Activated CD8-positive, alpha-beta memory T cell treated with anti-CD3 and anti-CD28 coated beads for 4 hours (primary cell): ENCODE measurements around the gene KCNJ9.

Experiments used
- DNase-seq, 2 donors: peaks; one replicate each; pipeline ENCODE4 v3.0.0-alpha.2; 2020; ENCODE audit warnings: low read depth in 2 of 2

Gene KCNJ9

DNA sequence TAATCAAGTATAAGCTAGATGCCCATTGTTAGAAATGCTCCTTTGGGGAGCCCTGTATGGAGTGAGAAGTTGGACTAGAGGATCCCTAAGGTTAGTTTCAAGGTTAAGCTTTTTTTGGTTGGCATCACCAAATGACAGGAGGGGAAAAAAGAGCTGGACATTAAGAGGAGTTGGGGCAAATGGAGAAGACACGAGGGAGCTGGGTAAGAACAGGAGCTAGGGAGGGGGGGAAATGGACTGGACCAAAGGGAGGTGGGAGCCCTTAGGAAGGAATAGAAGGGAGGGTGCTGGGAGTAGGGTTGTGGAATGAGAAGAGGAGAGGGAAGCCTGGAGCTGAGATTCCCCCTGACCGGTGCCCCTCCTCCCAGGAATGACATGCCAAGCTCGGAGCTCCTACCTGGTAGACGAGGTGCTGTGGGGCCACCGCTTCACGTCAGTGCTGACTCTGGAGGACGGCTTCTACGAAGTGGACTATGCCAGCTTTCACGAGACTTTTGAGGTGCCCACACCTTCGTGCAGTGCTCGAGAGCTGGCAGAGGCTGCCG, 5.9 kb downstream of the KCNJ9 start:
- no peak for DNase-seq

GRCh38 chr1:160089883-160090282, 8.5 kb downstream of the KCNJ9 start:
- no peak for DNase-seq

DNA sequence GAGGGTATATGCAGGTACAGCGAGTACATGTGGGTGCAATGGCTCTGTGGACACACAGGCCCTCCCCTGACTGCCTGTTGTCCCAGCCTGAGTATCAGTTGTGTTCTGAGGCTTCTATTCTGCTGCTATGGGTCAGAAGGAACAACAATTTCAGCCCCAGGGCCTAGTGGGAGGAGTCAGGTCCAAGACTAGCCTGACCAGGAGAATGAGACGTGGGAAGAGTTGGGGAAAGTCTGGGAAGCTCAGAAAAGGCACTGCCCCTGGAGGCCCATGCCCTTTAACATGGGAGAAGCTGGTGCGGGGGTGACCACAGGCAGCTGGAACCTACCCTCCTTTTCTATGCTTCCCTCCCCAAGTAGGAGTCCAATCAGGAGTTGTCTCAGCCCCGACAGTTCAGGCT, 9.4 kb downstream of the KCNJ9 start:
- DNase-seq = no peak

GRCh38 chr1:160091666-160092223, 10.4 kb downstream of the KCNJ9 start:
- no peak for DNase-seq

DNA sequence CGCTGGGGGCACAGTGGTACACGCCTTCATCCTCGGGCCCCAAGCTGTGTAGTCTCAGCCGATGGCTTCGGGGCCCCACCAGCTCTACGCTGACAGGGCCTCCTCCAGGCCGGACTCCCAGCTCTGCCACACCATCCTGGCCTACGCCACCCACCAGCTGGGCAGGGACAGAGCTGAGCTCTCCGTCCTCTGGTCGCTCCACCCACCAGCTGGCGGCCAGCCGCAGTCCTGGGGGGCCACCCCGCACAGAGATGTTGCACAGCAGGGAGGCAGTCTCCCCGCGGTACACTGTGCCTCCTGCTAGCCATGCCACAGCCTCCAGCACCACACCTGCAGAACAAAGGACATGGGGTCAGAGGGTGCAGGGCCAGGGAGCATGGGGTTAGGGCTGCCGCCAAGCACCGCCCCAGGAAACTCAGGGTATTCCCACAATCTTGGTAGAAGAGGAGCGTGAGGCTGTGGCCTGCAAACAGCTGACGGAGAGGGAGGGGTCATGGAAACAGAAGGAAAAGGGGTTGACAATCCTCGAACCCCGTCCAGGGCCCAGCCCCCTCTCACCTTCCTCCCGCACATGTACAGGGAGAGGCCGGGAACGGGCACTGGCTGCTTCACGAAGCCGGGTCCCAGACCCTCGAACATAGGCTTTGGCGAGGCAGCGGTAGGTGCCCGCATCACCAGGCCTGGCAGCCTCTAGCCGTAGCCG, 11.2 kb downstream of the KCNJ9 start:
- DNase-seq = no peak

DNA sequence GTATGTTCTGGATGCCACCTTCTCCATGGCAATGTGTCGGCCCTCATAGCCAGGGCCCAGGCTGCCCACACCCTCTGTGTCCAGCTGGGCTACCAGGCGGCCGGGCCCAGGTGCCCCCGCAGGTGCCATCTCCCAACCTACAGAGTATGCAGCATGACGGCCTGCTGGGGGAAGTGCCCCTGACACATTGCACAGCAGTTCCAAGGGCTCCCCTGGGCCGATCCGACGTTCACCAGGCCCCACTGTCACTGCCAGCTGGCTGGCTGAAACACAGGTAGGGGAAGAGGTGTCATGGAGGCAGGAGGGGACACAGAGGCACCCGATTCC, 11.7 kb downstream of the KCNJ9 start:
- no peak for DNase-seq

- DNase-seq = no peak
Measured at GRCh38 chr1:160093624-160094290, 12.4 kb downstream of the KCNJ9 start.

GRCh38 chr1:160094291-160094625, 12.9 kb downstream of the KCNJ9 start:
- DNase-seq = no peak

- no peak for DNase-seq
Measured at GRCh38 chr1:160094806-160095205, 13.5 kb downstream of the KCNJ9 start.

DNA sequence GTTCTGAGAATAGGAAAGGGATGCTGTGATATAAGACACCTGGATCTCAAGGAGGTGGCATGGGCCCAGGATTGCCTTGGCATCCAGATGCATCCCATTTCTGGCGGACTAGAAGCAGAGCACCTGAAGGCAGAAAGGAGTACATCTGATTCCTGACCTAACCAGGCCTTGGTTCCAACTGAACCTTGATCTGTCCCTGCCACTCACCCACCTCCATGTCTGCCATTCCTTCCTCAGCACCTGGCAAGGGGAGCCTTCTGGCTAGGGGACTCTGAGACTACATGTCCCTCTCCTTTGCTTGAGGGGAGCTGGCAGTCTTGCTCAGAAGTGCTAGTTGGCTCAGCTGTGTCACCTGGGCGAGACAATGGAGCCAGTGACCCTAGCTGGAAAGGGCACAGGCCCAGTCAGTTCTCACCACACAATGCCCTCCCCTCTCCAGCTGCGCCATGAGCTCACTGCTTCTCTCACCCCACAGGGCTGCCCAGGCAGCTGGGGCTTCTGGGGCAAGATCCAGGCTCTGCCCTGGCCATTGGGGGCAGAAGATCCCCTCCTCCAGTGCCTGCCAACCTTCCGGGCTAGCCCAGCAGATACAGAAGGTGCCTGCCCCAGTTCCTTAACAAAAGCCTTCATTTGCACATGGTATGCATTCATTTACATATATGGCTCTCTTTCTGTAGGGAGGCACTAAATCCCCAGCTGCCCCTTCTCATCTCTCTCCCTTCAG, 14.2 kb downstream of the KCNJ9 start:
- no peak for DNase-seq

DNA sequence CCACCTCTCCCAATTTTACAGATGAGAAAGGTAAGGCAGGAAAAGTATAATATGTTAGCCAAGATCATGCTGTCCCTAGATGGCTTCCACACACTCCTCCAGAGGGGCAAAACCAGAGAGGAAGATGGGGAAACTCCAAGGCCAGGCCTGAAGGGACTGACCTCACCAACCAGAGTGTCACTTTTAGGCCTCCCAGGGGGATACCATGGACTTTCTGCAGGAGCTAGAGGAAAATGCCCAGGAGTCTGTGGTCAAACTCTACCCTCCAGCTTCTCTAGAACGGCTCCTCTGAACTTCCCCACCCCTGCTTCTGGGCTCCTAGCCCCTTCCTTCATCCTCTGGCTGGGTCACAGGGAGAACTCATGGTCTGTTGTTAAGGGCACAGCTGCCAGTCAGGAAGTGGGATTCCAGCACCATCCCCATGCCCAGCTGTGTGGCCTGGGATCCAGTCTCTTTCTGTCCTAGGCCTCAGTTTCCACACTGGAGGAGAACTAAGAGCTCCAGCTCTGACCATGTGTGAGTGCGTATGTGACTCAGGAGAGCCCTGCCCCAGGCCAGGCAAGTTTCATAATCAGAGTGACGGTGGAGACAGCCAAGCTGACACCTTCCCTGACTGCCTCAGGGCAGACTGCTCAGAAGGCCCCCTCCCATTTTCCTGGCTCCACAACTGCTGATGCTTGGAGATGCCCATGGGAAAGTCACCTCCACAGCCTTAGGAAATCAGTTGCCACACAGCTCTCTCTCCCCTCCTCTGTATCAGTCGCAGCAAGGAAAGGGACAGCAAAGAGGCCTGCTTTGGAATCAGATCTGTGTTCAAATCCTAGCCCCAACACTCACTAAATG, 15.2 kb downstream of the KCNJ9 start:
- no peak for DNase-seq

DNA sequence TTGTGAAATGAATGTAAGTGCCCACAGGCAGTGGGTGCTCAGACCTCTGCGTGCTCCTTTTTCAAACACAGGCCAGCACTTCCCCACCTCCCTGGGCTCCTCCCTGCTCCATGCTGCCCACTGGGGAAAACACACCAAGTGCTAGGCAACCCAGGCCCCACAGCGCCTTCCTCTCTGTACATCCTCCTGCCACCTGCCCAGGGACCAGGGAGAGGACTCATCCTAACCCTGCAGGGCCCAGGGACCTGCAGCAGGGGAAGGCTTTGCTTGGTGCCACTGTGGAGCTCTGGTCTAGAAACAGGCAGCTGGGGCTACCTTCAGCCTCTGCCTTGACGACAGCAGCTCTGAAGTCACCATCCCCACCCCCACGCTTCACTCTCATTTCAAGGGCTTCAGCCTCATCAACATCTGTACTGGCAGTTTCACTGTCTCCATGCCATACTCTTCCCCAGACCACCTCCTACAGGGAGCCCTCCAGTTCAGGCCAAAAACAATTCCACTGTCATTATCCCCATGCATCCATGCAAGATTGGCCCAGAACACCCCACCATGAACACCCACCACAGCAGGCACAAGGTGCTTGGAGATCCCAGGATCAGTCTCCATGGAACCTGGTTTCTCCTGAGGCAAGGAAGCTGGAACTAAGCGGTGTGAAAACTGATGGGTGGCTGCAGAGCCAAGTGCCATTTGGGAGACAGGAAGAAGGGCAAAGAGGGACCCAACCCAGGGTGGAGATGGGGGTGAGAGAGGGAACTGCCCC, 16.0 kb downstream of the KCNJ9 start:
- DNase-seq = no peak

- peak; percentile 83 to 85 for DNase-seq
Measured at GRCh38 chr1:160097911-160098851, 16.8 kb downstream of the KCNJ9 start, which contains the start of gene IGSF8. IGSF8 (minus strand) TSS chr1:160098619; CDS start chr1:160098472, 147 bp downstream.

GRCh38 chr1:160098852-160099561, 17.7 kb downstream of the KCNJ9 start:
- peak; percentile 97 to 98 for DNase-seq

GRCh38 chr1:160099716-160100375, 18.5 kb downstream of the KCNJ9 start:
- DNase-seq = no peak

DNA sequence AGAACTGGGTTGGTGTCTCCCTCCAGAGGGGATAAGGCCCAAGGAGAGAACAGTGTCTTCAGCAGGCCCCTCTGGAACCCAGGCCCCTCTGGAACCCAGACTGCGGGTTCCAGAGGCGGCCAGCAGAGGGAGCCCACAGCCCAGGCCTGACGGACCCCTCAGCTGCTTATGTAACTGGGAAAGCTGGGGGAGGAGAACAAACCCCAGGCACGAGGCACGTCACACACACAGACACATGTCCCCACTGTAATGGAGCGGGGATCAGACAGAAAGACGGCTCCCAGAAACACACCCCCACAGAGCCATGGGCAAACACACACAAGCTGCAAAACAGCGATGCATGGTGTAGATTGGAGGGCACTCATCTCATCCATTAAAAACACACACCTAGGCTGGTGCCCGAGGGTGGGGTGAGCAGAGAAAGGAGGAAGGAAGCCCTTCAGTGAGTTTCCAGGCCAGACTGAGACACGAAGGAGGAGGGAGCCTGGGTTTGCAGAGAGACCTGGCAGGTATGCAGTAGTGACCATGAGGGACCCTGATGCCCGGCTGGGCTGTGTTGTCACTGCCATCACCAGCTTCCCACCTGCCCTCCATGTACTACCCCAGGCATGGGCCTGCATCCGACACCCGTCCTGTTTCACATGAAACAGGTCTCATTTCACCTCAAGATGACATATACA, 19.8 kb downstream of the KCNJ9 start:
- DNase-seq = peak; percentile 56 to 61

GRCh38 chr1:160101717-160102522, 20.6 kb downstream of the KCNJ9 start:
- no peak for DNase-seq
